Astrocyte of the cerebellum (primary cell): ENCODE data around the gene KHNYN.
"Not testable (repeated sequence)": the region's sequence is repeated elsewhere in the genome, so short reads cannot be mapped to it uniquely, and the experiment has no call there.

ENCODE experiments used
- DNase-seq: peaks from one replicate; pipeline ENCODE4 v3.0.0-alpha.2; 2011; ENCODE audit warnings: low read depth
- H3K4me3 ChIP-seq: 2 replicates; pipeline ENCODE4 v1.5.1; 2011; ENCODE audit warnings: mild to moderate bottlenecking, low read depth, low read length, moderate library complexity
- in situ Hi-C: cut with HindIII; loops from 2 replicates; pipeline ENCODE4 v1.10.0; 2017; ENCODE audit warnings: low sequenced_read_pairs
- TF ChIP-seq, protein P1 (sequence below): IDR thresholded peaks from 2 replicates; pipeline ENCODE4 v1.5.1; 2012; ENCODE audit warnings: low read length, low read depth, moderate library complexity, mild to moderate bottlenecking; ENCODE audit errors: missing control alignments

Gene KHNYN

DNA sequence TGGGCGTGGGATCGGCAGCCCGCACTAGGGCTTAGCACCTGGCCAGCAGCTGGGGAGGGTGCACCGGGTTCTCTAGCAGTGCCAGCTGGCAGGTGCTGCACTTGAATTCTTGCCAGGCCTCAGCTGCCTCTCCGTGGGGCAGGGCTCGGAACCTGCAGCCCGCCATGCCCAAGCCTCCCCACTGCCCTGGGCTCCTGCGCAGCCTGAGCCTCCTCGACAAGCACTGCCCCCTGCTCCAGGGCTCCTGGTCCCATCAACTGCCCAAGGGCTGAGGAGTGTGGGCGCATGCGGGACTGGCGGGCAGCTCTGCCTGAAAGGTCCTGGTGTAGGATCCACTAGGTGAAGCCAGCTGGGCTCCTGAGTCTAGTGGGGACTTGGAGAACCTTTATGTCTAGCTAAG, 43.5 kb downstream of the KHNYN start:
- no peak overlapping the region for H3K4me3 ChIP-seq
- TF ChIP-seq, protein P1, sequence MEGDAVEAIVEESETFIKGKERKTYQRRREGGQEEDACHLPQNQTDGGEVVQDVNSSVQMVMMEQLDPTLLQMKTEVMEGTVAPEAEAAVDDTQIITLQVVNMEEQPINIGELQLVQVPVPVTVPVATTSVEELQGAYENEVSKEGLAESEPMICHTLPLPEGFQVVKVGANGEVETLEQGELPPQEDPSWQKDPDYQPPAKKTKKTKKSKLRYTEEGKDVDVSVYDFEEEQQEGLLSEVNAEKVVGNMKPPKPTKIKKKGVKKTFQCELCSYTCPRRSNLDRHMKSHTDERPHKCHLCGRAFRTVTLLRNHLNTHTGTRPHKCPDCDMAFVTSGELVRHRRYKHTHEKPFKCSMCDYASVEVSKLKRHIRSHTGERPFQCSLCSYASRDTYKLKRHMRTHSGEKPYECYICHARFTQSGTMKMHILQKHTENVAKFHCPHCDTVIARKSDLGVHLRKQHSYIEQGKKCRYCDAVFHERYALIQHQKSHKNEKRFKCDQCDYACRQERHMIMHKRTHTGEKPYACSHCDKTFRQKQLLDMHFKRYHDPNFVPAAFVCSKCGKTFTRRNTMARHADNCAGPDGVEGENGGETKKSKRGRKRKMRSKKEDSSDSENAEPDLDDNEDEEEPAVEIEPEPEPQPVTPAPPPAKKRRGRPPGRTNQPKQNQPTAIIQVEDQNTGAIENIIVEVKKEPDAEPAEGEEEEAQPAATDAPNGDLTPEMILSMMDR = no peak
- in situ Hi-C loops = no loop called here
- DNase-seq = no peak

DNA sequence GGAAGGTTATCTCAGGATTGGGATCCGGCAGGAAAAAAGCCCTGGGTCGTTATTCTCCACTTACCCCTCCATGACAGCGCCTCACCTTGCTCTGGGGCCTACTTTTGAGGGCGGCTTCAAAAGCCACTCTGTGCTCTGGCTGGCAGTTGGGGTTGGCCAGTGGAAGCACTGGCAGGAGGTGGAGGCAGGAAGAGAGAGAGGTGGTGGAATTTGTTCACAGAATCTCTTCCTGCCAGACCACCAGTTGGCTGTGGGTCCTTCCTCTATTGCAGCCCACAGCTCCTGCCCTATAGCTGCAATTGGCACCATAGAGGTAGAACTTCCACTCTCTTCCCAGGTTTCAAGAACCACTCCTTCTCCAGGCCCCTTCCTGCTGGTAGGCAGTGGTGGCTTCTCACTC, 45.5 kb downstream of the KHNYN start:
- in situ Hi-C loops = no loop called here
- H3K4me3 ChIP-seq = no peak overlapping the region
- TF ChIP-seq, protein P1 = no peak
- DNase-seq = no peak

DNA sequence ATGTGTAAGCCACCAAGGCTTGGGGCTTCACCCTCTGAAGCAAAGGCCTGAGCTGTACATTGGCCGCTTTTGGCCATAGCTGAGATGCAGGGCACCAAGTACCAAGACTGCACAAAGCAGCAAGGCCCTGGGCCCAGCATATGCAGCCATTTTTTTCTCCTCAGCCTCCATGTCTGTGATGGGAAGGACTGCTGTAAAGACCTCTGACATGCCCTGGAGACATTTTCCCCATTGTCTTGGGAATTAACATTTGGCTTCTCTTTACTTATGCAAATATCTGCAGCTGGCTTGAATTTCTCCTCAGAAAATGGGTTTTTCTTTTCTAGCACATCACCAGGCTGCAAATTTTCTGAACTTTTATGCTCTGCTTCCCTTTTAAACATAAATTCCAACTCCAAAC, 50.2 kb downstream of the KHNYN start:
- H3K4me3 ChIP-seq, DNase-seq, in situ Hi-C loops: not testable (repeated sequence)

DNA sequence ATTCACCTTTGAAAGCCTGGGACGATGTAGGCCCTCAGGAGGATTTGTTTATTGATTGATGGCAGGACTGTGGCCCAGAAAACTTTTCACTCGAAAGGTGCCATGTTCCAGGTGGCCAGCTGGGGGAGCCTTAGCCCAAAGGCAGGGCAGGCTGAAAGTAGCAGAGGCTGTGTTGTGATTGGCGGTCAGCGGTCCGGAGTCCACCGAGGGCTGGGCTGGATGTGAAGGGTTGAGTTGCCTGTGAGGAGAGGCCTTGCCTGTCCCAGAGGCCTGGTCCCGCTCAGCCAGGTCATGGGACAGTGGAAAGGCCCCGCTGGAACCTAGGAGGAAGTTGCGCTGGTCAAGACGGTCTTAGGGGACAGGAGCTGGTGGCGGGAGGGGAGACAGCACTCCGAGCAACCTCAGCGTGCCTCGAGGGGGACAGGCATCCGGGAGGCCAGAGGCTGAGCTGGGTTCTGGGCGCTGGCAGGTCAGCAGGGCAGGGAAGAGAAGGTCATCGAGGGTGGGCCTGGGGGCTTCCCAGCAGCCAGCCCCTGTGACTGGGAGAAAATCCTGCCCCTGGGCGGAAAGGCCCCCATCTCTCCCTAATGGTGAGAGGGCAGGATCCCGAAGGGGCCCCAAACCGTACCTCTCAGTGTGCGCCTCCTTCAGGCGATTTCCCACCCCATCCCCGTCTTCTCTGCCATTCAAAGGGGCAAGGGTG, 52.0 kb downstream of the KHNYN start:
- H3K4me3 ChIP-seq = no peak overlapping the region
- no peak for DNase-seq
- in situ Hi-C loops = no loop called here
- TF ChIP-seq, protein P1 = peak; percentile 51

DNA sequence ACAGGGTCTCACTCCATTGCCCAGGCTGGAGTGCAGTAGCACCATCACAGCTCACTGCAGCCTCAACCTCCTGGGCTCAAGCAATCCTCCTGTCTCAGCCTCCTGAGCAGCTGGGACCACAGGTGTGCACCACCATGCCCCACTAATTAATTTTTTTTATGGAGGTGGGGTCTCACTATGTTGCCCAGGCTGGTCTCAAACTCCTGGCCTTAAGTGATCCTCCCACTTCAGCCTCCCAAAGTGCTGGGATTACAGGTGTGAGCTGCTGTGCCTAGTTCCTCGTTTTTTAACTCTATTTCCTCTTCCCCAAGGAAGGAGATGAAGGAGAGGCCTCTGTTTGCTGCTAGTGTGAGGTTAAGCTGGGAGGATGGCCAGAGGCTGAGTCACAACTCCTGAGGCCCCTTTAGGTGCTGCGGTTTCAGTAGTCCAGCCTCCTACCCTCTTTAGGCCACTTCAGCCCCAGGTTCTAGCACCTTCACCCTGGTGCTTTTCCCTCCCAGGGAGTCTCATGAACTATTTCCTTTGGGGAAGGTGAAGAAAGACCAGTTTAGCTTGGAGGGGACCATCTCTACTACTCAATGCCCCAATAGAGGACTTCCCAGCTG, 53.0 kb downstream of the KHNYN start:
- DNase-seq, in situ Hi-C loops, H3K4me3 ChIP-seq: not testable (repeated sequence)

DNA sequence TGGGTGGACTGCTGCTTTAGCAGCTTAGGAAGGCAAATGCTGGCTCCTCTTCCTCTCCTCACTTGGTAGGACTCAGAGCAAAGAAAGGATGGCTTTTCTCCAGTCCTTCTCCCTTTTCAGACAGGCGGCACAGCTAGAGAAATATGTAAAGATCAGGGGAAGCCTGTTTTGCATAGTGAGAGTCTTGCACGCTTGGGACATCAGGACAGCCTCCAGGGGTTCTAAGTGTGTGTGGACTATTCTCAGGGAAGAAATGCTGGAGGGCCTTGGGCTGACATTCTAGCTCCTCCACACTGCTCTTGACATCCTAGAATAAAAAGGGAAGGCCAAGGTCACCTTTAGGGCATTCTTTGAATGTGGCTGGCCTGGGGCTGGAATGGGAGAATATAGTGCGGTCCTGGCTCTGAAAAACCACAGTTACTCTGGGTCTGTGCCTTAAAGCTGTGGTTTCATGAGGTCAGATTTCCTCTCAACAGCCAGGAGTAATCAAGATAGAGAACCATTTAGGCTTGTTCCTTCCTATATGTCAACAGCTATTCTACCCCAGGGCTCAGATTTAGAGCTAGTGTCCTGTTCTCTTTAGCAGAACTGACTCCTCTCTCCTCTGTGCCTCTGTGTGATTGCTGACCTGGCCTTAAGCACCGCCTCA, 54.0 kb downstream of the KHNYN start:
- in situ Hi-C loops = no loop called here
- TF ChIP-seq, protein P1 = no peak
- DNase-seq = no peak
- H3K4me3 ChIP-seq = no peak overlapping the region
